Epithelial cell of proximal tubule (primary cell): ENCODE measurements around the gene GRK5. TPM values are rescaled to one million over a fixed set of nuclear protein-coding genes. Genes with fewer than 3 reads are reported as not detected.

Source experiments
- DNase-seq: peaks from one replicate; pipeline ENCODE4 v3.0.0-alpha.2; 2011; ENCODE audit warnings: low read depth
- H3K4me3 ChIP-seq: 2 replicates; pipeline ENCODE4 v1.5.1; 2011; ENCODE audit warnings: low read depth, mild to moderate bottlenecking, low read length
- total RNA-seq: library from RNA; depleted of rRNA; stranded (reverse); fragments of >200 nt; gene quantifications from 2 replicates; pipeline ENCODE4 v1.2.3, GENCODE V29; 2015
- TF ChIP-seq, protein P1 (sequence below): conservative IDR thresholded peaks from 2 replicates; pipeline ENCODE4 v1.5.1; 2012; ENCODE audit warnings: low read depth, mild to moderate bottlenecking, low read length

GRK5 gene
- total RNA-seq, 1 donor from 2014 or later, result 2.8 TPM

DNA sequence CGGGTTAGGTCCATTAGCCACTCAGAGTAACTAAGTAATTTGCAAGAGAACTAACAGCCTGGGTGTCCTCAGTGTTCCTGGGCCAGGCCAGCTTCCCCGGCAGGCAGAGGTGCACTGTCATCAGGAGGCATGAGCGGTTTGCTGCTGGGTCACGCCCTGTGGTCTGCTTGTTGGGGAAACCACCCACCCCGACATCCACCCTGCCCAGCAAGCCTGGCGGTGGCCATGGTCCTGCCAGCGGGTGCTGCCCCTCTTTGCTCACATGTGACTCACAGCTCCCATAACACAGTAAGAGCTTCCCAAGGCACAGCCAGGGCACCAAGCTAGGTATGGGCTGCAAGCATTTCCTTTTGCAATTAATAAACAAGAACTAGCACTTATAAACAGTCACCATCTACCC lies 259.3 kb downstream of the GRK5 start:
- H3K4me3 ChIP-seq, result no peak overlapping the region
- TF ChIP-seq, protein P1, sequence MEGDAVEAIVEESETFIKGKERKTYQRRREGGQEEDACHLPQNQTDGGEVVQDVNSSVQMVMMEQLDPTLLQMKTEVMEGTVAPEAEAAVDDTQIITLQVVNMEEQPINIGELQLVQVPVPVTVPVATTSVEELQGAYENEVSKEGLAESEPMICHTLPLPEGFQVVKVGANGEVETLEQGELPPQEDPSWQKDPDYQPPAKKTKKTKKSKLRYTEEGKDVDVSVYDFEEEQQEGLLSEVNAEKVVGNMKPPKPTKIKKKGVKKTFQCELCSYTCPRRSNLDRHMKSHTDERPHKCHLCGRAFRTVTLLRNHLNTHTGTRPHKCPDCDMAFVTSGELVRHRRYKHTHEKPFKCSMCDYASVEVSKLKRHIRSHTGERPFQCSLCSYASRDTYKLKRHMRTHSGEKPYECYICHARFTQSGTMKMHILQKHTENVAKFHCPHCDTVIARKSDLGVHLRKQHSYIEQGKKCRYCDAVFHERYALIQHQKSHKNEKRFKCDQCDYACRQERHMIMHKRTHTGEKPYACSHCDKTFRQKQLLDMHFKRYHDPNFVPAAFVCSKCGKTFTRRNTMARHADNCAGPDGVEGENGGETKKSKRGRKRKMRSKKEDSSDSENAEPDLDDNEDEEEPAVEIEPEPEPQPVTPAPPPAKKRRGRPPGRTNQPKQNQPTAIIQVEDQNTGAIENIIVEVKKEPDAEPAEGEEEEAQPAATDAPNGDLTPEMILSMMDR, result no peak
- no peak for DNase-seq

DNA sequence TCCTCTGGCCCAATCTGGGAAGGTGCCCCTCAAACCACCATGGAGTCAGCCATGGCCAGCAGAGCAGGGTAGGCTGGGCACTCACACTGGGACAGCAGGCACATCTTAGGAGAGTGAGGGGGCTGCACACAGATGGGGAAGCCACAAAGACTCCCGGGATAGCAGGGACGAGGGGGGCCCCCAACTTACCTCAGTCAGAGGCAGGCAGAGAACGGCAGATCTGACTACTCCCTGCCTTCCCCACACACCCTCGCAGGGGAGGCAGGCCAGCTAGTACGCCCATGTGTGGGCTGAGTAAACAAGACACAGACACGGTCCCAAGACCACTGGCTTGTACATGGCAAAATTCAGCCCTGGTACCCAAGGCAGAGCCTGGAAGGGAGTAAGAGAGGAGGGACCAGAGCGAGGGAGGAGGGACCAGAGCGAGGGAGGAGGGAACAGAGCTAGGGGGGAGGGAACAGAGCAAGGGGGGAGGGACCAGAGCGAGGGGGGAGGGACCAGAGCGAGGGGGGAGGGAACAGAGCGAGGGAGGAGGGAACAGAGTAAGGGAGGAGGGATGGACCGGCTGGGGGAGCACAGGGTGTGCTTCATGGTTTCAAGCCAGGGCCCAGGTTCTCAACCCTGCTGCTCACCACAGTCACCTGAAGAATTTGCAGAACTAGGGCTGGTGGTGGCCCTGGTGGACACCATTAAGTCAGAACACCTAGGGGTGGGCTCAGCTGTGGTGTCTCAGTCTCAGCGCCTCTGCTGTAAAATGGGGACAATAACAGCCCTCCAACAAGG lies 261.4 kb downstream of the GRK5 start:
- H3K4me3 ChIP-seq, result no peak overlapping the region
- TF ChIP-seq, protein P1, result no peak
- no peak for DNase-seq

DNA sequence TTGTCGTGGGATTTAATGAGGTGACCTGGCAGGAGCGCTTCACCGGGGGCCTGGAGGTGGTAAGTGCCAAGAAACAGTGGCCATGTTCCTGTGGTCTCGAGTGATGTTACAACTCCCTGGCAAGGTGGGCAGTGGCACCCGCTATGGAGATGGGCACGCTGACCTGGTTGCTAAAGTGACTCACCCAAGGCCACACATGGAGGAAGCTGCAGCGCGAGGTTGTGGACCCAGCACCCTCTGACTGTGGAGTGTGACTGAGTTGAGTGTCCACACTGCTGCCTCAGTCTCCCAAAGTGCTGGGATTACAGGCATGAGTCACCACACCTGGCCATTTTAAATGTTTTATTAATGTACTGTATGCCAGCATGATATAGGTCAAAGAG lies 261.9 kb downstream of the GRK5 start:
- TF ChIP-seq, protein P1, result no peak
- no peak for DNase-seq
- H3K4me3 ChIP-seq, result no peak overlapping the region

DNA sequence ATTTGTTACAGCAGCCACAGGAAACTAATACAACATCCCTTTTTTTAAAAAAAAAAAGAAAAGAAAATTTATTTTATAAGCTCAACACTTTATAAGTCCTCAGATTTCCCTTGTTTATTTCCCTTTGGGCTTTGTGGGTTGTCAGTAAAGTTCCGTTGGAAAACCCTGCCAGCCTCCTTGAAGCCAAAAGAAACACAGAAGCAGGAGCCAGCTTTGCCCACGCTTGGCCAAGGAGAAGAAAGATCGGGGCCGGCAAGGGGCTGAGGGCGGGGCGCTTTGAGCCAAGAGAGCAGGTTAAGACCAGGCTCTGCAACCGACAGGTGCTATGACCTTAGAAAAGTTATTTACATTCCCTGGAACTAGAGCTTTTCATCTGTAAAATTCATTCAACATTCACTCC lies 262.5 kb downstream of the GRK5 start:
- DNase-seq, result no peak
- no peak overlapping the region for H3K4me3 ChIP-seq
- TF ChIP-seq, protein P1, result no peak

DNA sequence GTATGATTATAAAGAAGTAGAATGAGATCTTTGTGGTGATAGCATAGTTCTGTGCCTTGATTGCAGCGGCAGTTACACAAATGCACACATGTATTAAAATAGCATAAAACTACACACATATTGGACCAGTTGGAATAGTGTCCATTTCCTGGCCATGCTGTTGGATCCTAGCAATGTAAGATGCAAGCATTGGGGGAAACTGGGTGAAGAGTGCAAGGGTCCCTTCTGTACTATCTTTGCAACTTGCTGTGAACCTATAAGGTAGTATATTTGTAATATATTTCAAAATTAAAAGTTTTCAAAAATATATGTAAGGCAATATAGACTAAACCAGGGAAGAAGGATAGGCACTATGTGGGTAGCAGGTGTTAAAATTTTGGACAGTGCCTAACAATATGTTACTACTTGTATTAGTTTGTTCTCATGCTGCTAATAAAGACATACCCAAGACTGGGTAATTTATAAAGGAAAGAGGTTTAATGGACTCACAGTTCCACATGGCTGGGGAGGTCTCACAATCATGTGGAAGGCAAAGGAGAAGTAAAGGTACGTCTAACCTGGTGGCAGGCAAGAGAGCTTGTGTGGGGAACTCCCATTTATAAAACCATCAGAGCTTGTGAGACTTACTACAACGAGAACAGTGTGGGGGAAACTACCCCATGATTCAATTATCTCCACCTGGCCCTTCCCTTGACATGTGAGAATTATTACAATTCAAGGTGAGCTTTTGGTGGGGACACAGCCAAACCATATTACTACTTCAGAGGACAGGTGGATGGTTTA lies 263.7 kb downstream of the GRK5 start:
- H3K4me3 ChIP-seq, result no peak overlapping the region
- DNase-seq, result no peak
- TF ChIP-seq, protein P1, result no peak

DNA sequence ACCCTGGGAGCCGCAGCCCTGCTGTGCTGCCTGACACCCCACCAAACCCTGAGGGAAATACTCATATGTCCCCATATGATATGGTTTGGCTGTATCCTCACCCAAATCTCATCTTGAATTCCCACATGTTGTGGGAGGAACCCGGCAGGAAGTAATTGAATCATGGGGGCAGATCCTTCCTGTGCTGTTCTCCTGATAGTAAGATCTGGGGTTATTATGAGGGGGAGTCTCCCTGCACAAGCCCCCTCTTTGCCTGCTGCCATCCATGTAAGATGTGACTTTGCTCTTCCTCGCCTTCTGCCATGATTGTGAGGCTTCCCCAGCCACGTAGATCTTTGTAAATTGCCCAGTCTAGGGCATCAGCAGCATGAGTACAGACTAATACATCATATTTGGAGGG lies 266.4 kb downstream of the GRK5 start:
- TF ChIP-seq, protein P1, result no peak
- no peak for DNase-seq
- no peak overlapping the region for H3K4me3 ChIP-seq
